Stimulated activated CD4-positive, alpha-beta T cell treated with anti-CD3 and anti-CD28 coated beads, Interleukin-4, amount 100 ng/mL, for 1 hour (primary cell): Measurements from ENCODE around the gene RAPH1.

Experiments
- DNase-seq: peaks from one replicate; pipeline ENCODE4 v3.0.0-alpha.2; 2020

Gene RAPH1, protein sequence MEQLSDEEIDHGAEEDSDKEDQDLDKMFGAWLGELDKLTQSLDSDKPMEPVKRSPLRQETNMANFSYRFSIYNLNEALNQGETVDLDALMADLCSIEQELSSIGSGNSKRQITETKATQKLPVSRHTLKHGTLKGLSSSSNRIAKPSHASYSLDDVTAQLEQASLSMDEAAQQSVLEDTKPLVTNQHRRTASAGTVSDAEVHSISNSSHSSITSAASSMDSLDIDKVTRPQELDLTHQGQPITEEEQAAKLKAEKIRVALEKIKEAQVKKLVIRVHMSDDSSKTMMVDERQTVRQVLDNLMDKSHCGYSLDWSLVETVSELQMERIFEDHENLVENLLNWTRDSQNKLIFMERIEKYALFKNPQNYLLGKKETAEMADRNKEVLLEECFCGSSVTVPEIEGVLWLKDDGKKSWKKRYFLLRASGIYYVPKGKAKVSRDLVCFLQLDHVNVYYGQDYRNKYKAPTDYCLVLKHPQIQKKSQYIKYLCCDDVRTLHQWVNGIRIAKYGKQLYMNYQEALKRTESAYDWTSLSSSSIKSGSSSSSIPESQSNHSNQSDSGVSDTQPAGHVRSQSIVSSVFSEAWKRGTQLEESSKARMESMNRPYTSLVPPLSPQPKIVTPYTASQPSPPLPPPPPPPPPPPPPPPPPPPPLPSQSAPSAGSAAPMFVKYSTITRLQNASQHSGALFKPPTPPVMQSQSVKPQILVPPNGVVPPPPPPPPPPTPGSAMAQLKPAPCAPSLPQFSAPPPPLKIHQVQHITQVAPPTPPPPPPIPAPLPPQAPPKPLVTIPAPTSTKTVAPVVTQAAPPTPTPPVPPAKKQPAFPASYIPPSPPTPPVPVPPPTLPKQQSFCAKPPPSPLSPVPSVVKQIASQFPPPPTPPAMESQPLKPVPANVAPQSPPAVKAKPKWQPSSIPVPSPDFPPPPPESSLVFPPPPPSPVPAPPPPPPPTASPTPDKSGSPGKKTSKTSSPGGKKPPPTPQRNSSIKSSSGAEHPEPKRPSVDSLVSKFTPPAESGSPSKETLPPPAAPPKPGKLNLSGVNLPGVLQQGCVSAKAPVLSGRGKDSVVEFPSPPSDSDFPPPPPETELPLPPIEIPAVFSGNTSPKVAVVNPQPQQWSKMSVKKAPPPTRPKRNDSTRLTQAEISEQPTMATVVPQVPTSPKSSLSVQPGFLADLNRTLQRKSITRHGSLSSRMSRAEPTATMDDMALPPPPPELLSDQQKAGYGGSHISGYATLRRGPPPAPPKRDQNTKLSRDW

DNA sequence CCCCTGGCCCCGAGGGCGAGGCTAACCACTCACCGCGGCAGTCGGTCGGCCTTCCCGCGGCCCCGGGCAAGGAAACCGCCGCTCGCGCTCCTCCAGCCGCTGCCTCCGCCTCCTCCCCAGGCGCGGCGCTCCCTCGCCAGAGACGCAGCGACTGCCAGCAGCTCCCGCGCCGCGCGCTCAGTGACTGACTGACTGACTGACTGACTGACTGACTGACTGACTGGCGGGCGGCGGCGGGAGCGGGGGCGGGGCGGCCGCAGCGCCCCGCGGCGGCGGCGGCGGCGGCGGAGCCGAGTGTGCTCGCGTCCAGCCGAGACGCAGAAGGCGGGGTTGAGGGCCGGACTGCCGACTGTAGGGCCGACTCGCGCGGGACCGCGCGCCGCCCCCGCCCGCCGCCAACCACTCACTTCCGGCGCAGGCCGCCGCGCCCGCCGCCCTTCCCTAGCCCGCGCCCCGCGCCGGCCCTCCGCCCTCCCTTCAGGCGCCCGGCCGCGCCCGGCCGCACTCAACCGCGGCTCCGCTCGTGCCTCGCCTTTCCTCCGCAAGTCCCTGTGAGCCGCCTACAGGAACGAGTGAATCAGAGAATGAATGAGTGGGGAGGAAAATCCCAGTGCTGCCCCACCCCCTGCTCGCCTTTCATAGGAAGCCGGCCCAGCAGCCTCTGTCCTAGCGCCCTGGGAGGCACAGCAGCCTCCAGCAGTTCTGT lies at the start of gene RAPH1:
RAPH1 (minus strand) TSS at position 224 of the 706 bp plus-strand sequence. CDS start 39,948 bp downstream, outside the sequence.
- peak; percentile 71 for DNase-seq

DNA sequence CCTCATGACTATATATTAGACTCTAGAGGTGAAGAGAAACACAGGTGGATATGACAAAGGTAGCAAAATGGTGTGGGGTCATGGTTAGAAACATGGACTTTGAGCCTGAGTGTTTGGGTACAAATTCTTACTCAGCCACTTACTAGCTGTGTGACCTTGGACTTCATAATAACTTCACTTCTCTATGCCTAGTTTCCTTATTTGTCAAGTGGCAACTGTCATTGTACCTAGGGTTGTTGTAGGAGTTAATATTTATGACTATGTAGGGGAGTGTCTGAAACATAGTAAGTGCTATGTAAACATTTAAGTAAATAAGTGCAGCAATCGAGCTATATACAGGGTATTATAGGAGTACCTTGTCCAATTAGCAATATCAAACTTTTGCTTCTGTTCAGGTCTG lies 49.7 kb upstream of the RAPH1 start:
- no peak for DNase-seq

DNA sequence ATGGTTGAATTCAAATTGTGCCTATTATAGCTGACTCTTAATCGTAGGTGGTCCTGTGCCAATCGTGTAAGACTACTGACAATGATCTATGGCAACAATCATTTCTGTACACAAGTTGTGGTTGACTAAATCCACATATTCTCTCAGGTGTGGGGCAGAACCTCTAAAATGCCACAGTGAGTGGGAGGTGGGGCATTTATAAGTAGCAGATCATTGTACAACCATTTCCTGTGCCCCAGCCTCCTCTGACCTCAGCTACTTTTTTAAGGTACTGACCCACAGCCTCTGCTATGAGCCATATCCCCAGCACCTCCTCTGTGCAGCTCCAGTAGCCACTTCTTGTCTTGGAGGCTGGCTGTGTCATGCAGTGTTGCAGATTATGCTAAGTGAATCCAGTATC lies 48.6 kb upstream of the RAPH1 start:
- DNase-seq, result no peak

DNA sequence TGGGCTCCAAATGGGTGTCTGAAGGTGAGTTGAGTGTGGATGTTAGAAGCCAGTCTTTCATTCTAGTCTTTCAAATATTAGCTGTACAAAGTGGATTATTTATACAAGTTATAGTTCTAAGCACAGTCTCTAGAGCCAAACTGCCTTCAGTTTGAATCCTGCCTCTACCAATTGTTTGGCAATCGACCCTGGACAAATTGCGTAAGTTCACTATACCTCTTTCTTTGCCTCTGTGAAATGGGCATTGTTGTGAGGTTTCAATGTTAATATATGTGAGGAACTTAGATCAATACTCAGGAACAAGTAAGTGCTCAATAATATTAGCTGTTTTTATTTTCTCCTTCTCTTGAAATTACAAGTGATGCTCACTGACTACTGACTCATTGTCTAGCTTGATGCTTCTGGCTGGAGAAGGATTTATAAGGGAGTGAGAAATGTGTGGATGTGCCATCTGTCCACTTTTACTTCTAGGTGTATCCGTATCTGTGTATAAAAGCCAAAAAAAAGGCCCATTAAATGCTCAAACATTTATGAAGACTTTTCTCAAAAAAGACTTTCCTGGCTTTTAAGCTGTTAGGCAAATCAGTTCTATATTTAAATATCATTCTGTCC lies 48.1 kb upstream of the RAPH1 start:
- no peak for DNase-seq

DNA sequence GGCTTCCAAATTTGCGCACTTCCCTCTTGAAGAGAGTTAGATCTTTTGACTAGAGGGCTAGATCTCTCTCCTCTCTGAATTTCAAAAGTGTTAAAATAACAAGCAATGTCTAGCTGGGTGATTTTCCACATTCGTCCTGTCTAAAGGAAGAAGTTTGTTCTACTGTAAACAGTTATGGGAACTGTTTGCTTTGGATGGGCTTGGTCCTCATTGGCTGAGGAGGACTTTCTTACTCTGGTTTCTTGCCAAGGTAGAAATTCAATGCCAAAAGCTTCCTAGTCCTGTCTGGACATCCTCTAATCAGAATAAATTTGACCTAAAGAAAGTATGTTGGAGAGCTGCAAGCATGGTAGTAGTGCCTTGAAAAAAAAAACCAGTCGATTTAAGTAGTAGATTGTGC lies 47.4 kb upstream of the RAPH1 start:
- DNase-seq, result no peak

- DNase-seq, result no peak
Observed at GRCh38 chr2:203580844-203581243, 45.7 kb upstream of the RAPH1 start.

GRCh38 chr2:203579730-203580129 lies 44.6 kb upstream of the RAPH1 start:
- DNase-seq, result no peak

DNA sequence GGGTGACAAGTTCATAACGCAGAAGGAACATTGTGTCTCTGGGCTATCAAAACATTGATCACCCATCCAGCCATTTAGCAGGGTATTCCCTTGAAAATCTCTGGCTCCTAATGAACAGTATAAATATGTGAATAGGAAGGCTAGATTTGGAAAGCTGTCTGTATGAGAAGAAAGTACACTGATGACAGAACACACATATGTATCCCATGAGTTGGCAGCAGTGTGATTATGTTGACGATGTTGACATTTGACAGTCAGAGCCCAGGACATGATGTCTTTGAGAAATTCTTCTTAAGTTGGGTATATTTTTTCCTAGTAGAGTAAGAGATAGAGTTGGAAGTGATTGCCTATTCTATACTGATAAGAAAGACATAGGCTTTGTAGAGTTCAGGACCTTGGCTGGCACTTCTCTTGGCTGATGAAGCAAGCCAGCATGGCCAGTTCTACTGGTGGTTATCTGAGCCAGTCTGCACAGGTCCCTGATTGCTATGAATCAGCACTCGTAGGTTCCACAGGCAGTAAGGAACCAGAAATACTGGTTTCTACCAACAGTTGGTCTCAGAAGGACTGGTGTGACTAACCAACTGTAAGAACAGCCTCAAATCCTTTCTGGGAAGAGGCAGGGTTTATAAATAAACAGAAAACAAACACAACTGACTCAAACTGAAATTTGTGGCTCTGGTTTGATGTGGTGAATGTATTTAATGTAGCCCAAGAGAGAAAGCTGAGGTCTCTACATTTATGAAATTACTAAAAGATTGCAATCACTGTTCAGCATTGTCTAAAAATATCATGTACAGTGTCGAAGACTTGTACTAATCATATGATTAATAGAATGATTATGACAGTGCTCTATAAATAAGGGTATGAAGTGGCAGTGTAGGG lies 43.9 kb upstream of the RAPH1 start:
- no peak for DNase-seq

DNA sequence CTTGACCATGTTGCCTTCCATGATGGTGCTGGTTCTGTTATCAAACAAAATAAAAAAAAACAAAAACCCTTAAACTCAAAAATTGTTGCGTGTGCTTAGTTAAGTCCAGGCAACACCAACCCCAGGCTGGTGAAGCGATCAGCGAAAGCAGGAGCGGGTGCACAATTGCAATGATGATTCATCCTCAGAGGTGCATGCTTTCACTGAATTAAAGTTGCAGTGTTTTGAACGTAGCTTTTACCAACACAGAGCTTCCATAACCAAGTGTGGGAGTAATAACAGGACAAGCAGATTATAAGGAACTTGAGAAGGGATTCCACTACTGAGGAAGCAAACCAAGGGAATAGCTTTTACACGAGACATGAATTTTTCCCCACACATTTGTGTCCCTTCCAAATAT lies 39.7 kb upstream of the RAPH1 start:
- DNase-seq, result no peak

DNA sequence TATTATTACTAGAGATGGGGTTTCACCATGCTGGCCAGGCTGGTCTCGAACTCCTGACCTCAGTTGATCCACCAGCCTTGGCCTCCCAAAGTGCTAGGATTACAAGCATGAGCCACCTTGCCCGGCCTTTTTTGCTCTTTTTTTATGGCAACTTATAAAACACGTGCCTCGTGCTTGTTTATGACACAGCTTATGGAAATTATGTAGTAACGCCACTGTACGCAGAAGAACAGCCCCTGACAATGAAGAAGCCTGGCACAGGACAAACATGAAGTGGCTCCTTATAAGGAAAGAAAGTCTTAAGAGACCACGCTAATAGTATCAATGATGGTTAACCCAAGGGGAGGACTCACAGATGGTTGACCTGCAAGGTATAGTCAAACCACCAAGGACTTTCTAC lies 37.2 kb upstream of the RAPH1 start:
- no peak for DNase-seq

GRCh38 chr2:203569677-203570316 lies 34.7 kb upstream of the RAPH1 start:
- DNase-seq, result no peak

DNA sequence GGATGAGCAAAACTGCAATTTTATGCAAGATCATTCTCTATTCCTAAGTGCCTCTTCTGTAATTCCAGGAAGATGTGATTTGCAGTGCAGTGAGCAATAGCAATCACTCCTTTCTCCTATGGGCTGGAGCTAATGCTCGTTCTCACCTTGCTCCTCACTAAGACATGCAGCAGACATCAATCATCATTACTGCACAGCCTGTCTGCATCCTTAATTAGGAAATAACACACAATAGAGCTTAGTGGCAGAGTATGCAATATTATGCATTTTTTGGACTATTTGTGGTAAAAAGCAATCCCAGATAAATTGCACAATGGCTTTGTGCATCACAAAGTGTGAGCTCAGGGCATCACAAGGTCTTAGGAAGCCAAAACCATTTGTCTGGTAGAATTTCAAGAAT lies 32.6 kb upstream of the RAPH1 start:
- DNase-seq, result no peak

GRCh38 chr2:203566161-203566560 lies 31.1 kb upstream of the RAPH1 start:
- no peak for DNase-seq

GRCh38 chr2:203565076-203565475 lies 30.0 kb upstream of the RAPH1 start:
- no peak for DNase-seq

- no peak for DNase-seq
Observed at GRCh38 chr2:203562268-203562667, 27.2 kb upstream of the RAPH1 start.

DNA sequence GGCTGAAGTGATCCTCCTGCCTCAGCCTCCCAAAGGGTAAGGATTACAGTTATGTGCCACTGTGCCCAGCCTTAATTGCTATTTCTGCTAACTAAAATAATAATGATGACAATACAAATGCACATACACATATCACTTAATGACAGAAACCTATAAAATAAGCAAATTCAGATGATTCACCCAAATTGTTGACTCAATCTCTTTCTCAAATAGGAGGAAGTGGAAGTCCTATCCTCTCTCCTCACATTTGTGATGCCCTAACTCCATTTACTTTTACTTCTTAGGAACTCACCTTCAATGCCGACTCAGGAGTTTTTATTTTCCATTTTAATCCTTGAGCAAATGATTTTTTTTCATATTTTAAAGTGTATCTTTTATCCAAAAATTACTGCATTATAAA lies 24.5 kb upstream of the RAPH1 start:
- no peak for DNase-seq

DNA sequence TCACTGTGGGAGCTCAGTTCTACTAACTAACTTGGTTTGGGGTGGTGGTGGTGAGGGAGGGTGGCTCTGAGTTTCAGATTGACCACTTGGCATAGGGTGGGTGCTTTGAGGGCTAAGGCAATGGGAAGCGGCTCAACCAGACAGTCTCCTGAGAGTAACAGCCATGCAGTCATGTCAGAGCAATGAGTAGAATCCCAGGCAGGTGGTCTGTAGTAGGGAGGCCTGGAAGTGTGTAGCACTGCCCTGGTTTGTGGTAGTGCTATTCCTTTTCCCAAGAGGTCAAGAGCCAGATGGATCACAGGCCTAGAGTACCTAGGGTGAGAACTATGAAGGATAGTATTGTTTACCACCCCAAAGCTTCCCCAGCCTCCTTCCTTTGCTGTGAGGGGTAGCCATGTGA lies 18.7 kb upstream of the RAPH1 start:
- DNase-seq, result no peak

DNA sequence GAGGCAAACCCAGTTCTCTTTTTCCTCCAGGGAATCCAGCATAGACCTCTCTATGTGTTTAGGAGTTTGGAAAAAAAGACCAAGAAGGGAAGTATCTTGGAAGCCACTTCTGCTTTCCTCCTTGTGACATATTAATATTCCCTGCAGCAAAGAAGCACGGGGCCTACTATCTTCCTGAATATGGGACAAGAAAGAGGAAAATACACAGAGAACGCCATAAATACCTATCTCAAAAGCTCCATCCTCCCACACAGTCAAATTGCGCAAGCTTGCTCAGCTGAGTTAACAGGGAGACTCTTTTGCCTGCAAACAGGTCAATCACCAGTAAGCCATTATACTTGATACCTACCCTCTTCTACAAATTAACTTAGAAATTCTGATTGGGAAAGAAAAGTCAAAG lies 16.7 kb upstream of the RAPH1 start:
- DNase-seq, result no peak

DNA sequence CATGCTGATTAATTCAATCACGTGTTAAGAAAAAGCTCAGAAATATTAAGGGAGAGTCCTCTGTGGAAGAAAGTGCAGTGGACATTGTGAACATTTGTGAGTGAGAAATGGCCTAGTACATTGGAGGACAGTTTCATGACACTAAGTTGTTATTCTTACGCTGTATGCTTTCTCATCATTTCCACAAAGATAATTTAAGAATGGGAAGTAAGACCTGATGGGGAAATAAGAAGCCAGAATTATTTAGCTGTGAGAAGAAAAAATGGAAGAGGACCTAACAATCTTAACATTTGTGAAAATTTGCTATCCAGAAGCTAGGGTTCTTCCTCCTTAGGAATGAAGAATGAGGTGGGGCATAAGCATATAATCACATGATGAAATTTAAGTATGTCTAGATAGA lies 15.2 kb upstream of the RAPH1 start:
- DNase-seq, result no peak

- no peak for DNase-seq
Observed at GRCh38 chr2:203549406-203549805, 14.3 kb upstream of the RAPH1 start.

- DNase-seq, result no peak
Observed at GRCh38 chr2:203548887-203549286, 13.8 kb upstream of the RAPH1 start.
